HL-60/S4 treated with phorbol 12-myristate 13-acetate at 8.2 ng/mL for 4 days and 3 days (cell line): ENCODE measurements around the gene RAB10.
"Not testable (repeated sequence)": the region's sequence is repeated elsewhere in the genome, so short reads cannot be mapped to it uniquely, and the experiment has no call there.

Source experiments
- in situ Hi-C: fragments of 300-500 bp; cut with MboI; formaldehyde crosslinking; loops from 2 replicates; pipeline ENCODE4 v1.15.0; 2022; ENCODE audit warnings: low sequenced_read_pairs

Gene RAB10

GRCh38 chr2:26144953-26145680 is 111.2 kb downstream of the RAB10 start:
- in situ Hi-C loops = loop anchor here (10.0 kb wide), 1 partner anchor 150 kb away; no protein-coding TSS in a partner anchor

GRCh38 chr2:26148501-26148900 is 114.6 kb downstream of the RAB10 start:
- in situ Hi-C loops = loop anchor here (10.0 kb wide), 1 partner anchor 154 kb away; no protein-coding TSS in a partner anchor

GRCh38 chr2:26150243-26150642 is 116.4 kb downstream of the RAB10 start:
- in situ Hi-C loops = no loop called here

DNA sequence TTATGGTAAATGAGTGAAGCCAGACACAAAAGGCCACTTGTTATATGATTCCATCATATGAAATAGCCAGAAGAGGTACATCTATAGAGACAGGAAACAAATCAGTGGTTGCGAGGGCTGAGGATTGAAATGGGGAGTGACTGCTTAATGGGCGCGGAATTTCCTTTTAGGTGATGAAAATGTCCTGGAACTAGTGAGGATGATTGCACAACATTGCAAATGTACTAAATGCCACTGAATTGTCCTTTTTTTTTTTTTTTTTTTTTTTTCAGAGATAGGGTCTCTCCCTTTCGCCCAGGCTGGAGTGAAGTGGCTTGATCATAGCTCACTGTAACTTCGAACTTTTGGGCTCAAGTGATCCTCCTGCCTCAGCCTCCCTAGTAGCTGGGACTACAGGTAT is 123.7 kb downstream of the RAB10 start:
- in situ Hi-C loops = no loop called here

- in situ Hi-C loops = no loop called here
Measured at GRCh38 chr2:26161926-26162325, 128.0 kb downstream of the RAB10 start.

- in situ Hi-C loops = no loop called here
Measured at GRCh38 chr2:26162963-26163362, 129.1 kb downstream of the RAB10 start.

- in situ Hi-C loops = no loop called here
Measured at GRCh38 chr2:26164231-26164630, 130.3 kb downstream of the RAB10 start.

DNA sequence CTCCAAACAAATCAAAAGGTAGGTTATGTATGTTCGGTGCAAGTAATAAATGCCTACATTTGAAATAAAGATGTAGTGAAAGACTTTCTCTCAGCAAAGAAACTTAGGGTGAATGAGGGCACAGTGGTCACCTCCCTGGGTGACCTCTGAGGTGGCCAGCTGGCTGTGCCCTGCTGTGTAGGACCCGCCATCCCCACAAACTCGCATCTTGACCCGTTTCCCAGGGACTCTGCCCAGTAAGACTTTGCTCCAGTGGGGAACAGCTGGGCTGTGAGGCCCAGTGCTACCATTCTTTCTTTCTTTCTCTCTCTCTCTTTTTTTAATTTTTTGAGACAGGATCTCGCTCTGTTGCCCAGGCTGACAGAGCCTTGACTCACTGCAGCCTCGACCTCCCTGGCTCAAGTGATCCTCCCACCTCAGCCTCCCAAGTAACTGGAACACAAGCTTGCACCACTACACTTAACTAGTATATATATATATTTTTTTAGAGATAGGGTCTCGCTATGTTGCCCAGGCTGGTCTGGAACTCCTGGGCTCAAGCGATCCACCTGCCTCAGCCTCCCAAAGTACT is 130.8 kb downstream of the RAB10 start:
- in situ Hi-C loops = no loop called here

DNA sequence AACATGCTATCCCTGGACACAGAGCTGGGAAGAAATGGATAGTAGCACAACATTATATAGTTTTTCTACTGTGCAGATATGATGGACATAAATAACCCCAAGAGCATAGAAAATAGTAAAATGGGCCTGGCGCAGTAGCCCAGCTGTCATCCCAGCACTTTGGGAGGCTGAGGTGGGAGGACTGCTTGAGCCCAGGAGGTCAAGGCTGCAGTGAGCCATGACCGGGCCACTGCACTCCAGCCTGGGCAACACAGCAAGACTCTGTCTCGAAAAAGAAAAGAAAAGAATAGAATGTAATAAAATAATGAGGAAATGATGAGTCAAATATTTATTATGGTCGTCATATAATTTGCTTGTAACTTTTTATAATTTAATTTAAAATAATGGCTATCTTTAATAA is 131.5 kb downstream of the RAB10 start:
- in situ Hi-C loops = no loop called here

GRCh38 chr2:26166541-26166940 is 132.7 kb downstream of the RAB10 start:
- in situ Hi-C loops = not testable (repeated sequence)

GRCh38 chr2:26168785-26169184 is 134.9 kb downstream of the RAB10 start:
- in situ Hi-C loops = no loop called here

GRCh38 chr2:26169226-26169625 is 135.3 kb downstream of the RAB10 start:
- in situ Hi-C loops = no loop called here

GRCh38 chr2:26169681-26170414 is 136.0 kb downstream of the RAB10 start:
- in situ Hi-C loops = no loop called here

DNA sequence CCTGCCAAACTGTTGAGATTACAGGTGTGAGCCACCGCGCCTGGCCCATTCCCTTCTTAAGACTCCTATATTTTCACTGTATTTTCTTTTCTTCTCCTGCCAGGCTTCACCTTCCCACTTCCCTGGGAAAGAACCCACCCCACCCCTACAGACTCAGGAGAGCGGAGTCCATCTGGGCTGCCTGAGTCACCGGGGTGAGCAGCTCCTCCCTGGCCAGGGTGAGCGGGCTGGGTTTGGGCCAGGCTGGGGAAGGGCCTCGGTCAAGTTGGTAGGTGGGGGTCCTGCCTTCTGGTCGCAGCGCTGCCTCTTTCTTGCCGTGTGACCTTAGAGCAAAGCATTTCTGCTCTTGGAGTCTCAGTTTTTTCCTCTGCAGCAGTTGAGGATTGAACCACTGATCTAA is 136.9 kb downstream of the RAB10 start:
- in situ Hi-C loops = no loop called here

DNA sequence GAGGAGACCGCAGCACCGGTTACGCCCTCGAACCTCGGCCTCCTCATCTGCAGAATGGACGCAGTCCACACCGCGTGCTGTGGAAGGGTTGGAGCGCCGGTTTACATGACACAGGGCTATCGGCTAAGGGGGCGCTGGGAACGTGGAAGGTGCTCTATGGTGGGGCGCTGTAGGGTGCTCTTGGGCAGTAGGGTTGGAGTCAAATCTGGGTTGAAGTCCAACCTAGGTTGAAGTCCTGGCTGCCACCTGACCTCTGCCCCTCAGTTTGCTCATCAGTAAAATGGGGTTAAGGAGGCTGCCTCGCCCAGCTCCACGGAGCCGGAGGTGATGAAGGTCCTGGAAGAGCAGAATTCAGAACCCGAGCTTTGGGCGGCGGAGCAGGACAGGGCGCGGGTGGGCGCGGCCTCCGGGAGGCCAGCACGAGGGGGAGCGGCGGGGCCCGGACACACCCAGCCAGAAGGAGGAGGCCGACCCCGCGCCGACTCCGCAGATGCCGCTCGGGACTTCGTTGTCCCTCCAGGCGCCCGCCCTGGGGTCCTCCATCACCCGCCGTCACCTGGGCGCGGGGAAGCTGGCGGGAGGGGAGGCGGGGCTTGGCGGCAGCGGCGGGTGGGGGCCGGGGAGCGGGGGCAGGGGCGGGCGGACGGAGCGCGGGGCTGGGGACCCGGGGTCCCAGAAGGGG is 138.4 kb downstream of the RAB10 start:
- in situ Hi-C loops = no loop called here

DNA sequence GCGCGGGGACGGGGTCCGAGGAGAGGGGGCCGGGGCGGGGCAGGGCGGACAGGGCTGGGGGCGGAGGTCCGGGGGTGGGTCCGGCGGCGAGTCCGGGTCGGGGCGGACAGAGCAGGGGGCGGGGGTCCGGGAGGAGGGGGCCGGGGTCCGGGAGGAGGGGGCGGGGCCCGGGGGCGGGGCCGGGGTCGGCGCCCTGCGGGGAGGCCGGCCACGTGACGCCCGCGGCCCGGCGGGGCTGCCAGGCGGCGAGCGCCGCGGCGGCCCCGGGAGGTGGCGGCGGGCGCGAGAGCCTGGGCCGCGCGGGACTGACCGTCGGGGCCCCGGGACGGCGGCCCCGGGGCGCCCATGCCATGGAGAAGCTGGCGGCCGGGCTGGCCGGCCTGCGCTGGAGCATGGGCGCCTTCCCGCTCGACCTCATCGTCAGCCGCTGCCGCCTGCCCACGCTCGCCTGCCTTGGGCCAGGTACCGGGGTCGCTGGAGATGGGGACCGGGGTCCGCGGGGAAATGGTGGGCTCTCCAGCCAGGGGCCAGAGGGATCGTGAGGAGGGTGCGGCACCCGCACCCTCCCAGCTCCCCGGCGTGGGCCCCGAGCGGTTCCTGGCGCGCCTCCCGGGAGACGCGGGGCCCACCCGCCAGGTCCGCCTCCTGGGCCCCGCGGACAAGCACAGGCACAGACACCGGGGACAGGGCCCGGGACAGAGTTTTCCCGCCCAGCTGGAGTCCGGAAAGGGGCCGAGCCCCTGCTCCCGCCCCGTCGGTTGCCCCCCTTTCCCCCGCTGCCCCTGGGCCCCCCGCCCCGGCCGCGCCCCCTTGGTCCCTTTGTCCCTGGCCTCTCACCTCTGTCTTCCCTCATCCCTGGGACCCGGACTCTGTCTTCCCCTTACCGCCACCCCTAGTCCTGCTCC is 139.2 kb downstream of the RAB10 start, which contains the start of gene GAREM2:
TSS of gene GAREM2 (plus strand) at position 218 of the 905 bp plus-strand sequence. CDS start at position 351, 133 bp downstream.
- in situ Hi-C loops = no loop called here

DNA sequence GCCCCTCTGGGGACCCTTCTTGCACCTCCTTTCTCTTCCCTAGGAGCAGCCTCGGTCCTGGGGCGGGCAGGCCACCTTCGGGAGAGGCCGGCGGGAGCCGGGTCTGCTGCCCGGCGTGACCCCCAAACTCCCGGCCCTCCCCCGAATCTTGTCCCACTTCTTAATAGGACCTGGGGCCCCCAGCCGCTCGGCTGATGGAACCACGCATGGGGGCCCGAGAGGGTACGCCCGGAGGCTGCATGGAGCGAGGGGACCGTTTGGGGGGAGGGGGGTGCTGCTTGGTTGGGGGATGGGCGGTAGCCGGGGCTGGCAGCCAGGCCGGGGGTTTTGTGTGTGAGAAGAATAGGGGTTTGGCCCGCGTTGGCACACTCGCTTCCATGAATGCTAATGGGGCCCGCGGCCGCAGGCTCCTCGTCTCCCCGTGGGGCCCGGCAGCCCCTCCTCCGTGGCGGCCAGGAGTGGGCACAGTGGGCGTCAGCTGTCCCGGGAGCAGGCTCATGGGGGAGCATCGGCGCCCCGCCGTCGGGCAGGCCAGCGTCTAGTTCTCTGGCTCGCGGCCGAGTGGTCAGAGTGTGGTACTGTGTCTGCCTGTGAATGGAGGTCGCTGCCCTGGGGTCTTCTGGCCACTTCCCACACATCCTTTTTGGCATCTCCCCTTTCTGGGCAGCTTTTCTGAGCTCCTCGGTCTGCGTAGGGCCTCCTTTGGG is 140.0 kb downstream of the RAB10 start:
- in situ Hi-C loops = no loop called here

- in situ Hi-C loops = no loop called here
Measured at GRCh38 chr2:26174691-26175465, 141.0 kb downstream of the RAB10 start.
